Medulla oblongata (tissue), 1 donor: ENCODE data around the gene KIAA1549.

ENCODE experiments used
- DNase-seq: peaks from one replicate; pipeline ENCODE4 v3.0.0-alpha.2; 2015; ENCODE audit errors: extremely low spot score

Gene KIAA1549

DNA sequence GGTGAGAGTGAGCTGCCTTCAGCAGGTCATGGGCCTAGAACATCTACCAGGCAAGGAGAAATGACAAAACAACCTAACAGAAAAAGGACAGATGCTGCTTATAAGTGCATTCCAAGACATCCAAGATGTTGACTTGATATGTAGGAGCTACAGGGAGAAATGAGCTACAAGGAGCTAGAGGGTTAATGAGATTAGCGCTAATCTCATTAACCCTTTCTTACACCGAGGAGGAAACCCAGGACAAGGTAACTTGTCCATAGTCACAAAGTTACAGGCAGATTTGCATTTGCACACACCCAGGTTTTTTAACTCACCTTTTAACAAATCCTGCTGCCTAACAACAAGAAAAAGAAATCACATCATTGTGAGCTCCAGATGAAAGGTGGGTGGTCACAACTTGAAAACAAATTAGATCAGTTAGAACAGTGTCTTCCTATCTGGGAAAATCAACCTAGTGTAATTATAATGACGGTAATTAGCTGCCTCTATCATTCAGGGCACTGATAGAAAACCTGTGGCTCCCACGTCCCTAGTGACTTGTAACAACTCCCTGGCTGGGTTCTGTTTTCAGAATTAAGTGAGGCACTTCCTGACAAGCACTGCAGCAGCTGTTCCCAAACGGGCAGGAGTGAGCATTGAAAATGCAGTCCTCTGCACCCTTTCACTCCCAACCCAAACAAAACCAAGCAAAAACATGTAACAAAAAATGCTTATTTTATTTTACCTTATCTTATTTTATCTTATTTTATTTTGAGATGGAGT, 5.7 kb downstream of the KIAA1549 start:
- DNase-seq: no peak

DNA sequence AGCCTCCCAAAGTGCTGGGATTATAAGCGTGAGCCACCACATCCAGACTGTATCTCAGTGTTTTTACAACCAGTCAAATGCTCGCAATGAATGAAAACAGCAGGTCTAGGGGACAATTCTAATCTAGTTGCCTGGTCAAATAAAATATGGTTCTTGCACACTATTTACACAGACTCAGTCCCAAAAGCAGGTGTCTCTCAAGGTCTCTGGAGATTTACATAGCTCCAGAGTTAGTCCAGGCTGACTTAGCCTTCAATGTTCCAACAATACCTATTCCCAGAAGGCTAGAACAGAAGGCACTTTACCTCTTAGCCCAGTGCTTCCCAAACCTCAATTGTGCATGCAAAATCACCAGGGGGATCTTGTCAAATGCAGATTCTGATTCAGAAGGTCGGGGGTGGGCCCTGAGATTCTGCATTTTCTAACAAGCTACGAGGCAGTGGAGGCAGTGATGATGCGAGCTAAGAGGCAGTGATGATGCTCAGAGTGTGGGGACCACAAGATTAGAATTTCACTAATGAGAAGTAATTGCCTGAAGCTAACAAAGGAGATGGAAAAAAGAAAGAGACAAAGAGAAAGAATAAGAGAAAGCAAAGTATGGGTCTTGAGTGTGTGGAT, 6.4 kb downstream of the KIAA1549 start:
- DNase-seq: no peak

DNA sequence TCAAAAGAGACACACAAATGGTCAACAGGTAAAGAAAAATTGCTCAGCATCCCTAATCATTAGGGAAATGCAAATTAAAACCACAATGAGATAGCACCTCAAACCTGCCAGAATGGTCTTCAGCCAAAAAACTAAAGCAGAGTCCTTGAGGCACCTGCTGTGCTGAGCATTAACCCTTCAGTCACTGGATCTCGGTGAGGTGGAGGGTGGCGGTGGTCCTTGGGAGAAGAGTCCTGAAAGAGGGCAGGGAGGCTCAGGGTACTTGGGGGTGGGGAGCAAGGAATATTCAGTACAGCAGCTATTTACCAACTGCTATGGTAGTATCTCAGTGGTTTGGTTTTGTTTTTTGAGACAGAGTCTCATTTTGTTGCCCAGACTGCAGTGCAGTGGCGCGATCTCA, 7.1 kb downstream of the KIAA1549 start:
- DNase-seq: no peak

- peak; percentile 69 for DNase-seq
Measured at GRCh38 chr7:138970952-138971351, 10.2 kb downstream of the KIAA1549 start.

- no peak for DNase-seq
Measured at GRCh38 chr7:138970446-138970845, 10.7 kb downstream of the KIAA1549 start.

- DNase-seq: no peak
Measured at GRCh38 chr7:138967159-138967558, 14.0 kb downstream of the KIAA1549 start.

DNA sequence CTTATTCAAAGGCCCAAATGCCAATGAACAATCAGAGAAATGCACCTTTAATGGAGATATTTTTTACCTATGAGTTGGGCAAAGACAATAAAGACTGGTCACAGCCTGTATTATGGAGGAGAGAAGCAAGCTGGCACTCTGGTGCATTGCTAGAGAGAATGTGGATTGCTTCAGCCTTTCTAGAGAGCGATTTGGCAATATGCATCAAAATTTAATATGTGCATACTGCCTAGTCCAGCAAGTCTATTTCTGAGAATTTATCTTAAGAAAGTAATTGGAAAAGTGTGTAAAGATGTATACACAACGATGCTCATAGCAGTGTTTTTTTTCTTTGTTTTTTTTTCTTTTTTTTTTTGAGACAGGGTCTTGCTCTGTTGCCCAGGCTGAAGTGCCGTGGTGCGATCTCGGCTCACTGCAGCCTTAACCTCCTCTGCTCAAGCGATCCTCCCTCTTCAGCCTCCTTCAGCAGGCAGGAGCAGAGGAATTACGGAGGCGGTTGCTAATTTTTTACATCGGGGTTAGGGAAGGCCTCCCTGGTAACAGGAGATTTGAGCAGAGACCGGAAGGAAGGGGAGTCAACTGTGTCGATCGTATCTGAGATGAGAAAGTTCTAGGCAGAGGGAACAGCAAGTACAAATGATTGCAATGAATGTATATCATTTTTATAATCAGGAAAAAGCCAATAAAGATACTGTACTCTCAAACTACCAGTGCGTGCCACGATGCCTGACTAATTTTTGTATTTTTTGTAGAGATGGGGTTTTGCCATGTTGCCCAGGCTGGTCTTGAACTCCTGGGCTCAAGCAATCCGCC, 16.4 kb downstream of the KIAA1549 start:
- no peak for DNase-seq

GRCh38 chr7:138963675-138964074, 17.5 kb downstream of the KIAA1549 start:
- DNase-seq: no peak

DNA sequence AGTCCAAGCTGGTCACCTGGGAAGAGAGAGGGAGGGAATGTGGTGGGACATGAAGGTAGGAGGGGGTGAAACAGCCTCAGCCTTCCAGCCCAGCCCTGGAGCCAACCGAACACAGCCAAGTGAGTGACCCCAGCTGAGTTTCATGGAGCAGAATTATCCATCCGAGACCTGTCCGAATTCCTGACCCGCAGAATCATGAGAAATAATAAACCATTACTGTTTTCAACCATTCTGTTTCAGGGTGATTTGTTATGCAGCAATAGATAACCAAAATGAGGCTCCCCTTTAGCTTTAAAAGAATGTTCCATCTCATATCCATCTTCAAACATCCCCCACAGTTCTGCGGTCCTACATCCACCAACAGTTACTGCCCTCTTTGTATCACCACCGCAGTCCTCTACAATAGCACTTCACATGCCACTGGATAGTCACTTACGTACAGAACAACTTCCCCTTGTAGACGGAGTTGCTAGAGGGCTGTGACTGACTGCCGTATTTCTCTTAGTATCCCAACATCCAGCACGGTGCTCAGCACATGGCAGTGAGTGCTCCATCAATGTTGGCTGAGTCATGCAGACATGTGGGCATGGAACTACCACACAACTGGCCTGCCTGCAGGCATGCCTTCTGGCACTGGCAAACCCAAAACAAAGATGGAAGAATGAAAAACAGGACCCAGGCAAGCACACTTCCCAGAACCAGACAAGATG, 18.5 kb downstream of the KIAA1549 start:
- DNase-seq: no peak

- DNase-seq: peak; percentile 63
Measured at GRCh38 chr7:138961159-138961558, 20.0 kb downstream of the KIAA1549 start.

DNA sequence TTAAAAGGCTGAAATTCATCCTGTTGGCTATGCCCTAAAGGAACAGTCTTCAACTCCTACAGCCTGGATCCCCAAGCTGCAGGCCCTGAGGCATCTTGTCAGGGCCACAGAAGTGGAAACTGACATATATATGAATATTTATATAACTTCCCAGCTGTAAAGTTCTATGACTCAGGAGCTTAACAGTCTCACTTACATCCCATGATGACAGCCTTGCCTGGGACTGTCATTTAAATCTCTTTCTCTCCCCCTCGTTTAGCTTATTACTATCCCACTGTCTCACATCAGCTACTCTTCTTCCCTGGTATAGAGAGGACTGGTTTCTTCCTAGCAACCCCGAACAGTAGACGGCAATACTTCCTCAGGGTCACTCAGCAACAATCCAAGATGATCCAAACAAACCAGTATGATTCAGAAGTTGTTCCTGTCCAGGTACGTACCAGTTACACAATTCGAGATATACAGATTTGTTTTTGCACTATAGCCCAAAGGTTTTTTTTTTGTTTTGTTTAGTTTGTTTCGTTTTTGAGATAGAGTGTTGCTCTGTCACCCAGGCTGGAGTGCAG, 22.7 kb downstream of the KIAA1549 start:
- no peak for DNase-seq

- no peak for DNase-seq
Measured at GRCh38 chr7:138957753-138958390, 23.3 kb downstream of the KIAA1549 start.

- no peak for DNase-seq
Measured at GRCh38 chr7:138957217-138957616, 24.0 kb downstream of the KIAA1549 start.

GRCh38 chr7:138954545-138955475, 26.4 kb downstream of the KIAA1549 start:
- no peak for DNase-seq

- no peak for DNase-seq
Measured at GRCh38 chr7:138952791-138953190, 28.4 kb downstream of the KIAA1549 start.

DNA sequence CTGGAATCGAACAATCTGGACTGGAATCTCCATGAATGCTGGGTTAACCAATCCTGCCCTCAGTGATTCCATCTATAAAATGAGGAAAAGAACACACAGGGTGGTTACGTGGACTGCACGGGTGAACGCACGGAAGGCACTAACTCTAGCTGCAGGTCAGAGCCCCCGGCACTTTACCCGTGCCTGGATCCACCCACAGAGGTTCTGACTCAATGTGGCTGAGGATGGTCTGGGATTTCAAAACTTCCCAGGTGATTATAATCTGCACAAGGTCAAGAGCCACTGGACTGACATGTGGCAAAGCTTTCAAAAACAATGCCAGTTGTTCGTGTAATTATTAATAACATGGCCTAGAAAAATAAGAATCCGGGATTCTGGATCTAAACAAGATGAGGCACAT, 29.2 kb downstream of the KIAA1549 start:
- DNase-seq: no peak

- DNase-seq: no peak
Measured at GRCh38 chr7:138949421-138950088, 31.6 kb downstream of the KIAA1549 start.

- DNase-seq: no peak
Measured at GRCh38 chr7:138948403-138948802, 32.8 kb downstream of the KIAA1549 start.

DNA sequence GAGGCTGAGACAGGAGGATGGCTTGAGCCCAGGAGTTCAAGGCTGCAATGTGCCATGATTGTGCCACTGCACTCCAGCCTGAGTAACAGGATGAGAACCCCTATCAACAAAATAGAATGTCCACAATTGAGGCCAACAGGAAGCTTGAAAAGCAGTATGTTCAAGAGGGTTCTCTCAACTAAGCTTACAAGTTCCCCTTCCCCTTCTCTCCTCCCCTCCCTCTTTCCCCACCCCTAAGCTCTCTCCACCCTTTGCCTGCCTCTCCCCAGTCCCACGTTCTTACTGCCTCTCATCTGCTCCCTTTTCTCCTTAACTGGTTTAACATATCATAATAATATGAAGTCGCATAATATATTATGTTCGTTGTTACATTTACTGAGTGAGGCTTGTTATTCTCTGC, 35.4 kb downstream of the KIAA1549 start:
- no peak for DNase-seq

DNA sequence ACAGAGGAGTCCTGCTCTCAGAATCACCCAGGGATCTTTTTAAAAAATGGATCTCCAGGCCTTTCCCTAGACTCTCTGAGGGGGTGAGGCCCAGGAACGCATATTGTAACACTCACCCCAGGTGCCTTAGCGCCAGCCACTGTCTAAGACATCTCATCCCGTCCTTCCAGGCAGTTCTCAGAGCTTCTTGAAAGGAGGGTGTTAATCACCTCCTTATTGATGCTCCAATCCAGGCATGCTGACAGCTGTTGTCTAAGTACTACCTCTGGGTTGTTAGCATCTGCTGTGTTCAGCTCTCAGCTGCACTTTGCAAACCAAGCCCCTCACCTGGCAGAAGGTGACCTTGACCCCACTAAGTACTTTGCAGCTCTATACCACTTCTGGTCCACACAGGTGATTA, 36.0 kb downstream of the KIAA1549 start:
- no peak for DNase-seq
